Suppressor macrophage (primary cell): ENCODE measurements around the gene FMN1.

Experiments
- DNase-seq, 4 experiments: peaks; one replicate each; pipeline ENCODE4 v3.0.0-alpha.2; 2020 to 2022

Gene FMN1

DNA sequence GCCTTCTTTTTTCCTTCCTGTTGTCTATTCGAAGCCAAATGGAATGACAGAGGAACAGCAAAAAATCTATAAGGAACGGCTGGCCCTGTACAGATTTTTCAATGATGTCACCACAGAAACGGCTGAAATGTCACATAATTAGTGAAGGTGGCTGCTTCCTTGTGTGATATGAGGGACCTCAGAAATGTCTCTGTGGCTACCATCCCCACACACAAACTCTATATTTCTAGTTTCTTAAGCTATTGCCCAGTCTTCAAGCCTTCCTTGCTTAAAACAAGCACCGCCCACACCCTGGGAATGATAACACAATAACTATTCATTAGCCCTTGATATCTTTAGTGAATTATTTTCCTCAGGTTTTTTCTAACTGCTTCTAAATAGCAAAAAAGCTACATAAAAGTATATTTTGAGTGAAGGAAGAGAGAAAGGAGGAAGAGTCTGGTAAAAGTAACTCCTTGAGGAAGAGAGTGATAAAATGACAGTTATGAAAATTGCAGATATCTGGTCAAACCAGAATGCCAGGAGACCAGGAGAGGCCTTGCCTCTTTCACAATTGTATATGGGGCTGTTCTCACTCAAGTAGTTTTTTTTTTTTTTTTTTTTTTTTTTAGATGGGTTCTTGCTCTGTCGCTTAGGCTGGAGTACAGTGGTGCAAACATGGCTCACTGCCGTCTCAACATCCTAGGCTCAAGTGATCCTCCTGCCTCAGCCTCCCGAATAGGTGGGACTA is 38.7 kb downstream of the FMN1 start:
- DNase-seq: peak in 2 of 4 experiments; percentile 27 to 56

DNA sequence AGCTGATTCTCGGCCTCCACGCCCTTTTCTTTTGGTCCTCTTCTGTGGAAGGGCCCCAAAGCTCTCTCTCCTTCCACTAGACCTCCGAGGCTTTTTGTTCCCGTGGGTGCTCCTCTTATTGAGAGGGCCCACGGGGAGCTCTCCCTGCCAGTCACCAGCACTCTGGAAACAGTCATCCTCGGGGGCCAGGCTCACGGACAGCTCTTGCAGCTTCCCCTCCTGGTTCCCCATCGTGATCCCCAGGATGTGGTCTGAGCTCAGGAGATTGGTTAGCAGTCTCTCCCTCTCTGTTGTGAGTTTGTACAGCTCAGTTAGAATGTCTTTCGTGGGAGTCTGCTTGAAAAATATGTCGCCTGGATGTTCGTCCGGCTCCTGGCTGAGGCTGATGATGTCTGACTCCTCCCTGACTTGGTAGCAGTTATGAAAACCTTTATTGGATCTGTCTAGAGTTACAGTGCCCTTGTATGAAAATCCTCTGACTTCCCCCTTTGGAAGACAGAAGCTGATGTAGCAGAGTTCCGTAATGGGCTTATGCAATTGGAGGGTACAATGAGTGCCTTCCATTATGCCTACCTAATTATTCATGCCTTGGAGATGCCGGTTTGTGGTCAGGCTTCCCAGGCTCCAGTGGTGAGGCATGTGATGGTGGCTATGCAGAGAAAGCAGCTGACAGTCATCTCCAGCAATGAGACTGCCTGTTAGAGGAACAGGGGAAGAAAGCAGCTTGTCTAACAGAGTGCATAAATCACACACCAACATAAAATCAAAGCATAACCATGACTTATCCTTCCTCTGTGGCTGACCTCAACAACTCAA is 40.0 kb downstream of the FMN1 start:
- DNase-seq: peak; percentile 93 to 99 (median 96)

DNA sequence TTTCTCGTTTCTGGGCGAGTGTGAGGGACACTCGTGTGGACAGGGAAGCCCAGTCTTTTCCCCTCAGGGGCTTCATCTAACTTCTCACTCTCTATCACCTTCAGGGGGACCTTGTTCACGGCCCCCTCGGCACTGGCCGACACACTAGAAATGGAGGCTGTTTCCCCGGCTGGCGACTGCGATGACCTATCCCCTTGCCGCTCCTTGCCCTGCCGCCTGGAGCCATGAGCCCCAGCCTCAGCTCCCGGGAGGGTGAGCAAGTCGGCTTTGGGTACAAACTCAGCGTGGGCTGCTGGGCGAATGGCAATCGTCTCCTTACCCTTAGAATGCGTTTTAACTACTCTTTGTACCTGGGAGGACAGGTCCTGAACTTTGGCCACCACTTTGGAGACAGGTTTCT is 41.0 kb downstream of the FMN1 start:
- DNase-seq: no peak

DNA sequence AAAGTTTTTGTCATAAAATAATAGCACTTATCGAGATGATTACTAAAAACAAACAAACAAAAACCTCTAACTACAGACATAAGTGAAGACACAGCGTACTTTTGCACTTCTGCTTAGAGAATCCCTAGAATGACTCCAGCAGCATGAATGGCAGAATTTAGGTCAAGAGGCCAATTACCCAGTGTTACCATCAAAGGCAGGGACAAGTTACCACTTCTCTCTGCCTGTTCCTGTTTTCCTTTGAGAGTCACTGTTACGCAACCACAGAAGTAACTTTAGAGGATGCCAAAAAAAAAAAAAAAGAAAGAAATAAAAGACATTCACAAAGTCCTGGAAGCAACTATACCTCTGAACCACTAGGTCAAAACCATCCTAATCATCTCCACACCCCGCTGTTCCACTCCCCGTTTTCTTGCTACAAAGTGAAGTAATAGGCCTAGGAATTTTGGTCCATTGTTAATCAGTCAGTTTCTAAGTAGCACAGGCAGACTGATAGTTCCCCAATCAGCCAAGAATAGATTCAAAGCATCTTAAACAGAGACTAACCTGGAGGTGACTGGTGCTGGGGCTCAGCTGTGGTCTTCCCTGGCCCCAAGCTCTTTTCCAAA is 41.9 kb downstream of the FMN1 start:
- DNase-seq: peak; percentile 75 to 95 (median 88)

DNA sequence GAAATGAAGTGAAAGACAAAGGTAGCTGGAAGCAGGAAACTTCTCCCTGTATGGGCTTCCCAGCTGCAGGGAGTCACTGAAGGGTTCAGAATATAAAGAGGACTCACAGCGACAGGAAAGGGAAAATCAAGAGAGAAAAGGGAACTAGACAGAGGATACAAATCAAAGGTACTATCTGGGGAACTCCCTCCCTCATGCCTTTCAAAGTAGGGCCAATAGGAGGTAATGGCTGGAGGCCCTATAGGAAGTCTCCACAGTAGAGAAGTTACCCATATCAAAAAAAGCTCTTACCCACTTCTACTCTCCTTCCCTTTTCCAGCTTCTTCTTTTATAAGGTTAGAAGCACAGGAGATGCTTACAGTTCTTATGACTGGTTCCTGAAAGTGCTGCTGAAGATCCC is 43.5 kb downstream of the FMN1 start:
- DNase-seq: peak; percentile 65 to 90 (median 78)

DNA sequence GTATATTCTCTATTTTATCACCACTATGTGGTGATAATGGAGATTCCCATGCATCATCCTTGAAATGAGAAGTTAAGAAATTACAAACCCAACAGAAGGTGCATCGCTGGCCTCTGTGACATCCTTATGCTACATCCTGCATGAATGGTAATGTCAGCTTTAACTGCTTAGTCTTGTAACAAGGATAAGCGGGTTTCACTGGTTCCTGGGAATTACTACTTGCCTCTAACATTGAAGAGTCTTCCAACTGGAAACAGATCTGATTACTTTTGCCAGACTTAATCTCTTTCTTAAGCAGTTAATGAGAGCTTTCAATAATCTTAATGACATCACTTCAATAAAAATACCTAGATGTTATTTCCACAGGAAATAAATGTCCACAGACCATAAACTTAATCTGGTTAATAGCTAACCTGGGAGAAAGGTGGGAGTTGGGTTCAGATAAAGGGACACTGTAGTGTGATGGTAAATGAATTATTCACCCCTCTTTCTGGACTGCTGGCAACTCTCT is 44.0 kb downstream of the FMN1 start:
- peak in 1 of 4 experiments; percentile 25 for DNase-seq

DNA sequence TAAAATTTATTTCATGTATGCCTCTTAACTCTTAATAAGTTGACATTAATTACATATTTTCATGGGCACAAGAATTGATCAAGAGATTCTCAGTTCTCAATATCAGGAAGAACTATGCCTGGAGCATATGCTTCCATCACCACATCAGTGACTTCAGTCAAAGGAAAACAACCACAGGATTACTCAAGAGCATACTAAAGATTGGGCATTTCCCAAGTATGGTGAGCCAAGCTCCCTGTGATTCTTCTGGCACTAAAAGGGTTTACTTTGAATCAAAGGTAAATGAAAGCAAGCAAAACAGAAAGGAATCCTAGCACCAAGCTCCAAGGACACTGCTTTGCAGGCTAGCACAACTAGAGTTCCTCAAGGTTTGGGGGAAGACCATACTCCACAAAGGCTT is 44.6 kb downstream of the FMN1 start:
- peak in 3 of 4 experiments; percentile 38 to 57 (median 56) for DNase-seq

DNA sequence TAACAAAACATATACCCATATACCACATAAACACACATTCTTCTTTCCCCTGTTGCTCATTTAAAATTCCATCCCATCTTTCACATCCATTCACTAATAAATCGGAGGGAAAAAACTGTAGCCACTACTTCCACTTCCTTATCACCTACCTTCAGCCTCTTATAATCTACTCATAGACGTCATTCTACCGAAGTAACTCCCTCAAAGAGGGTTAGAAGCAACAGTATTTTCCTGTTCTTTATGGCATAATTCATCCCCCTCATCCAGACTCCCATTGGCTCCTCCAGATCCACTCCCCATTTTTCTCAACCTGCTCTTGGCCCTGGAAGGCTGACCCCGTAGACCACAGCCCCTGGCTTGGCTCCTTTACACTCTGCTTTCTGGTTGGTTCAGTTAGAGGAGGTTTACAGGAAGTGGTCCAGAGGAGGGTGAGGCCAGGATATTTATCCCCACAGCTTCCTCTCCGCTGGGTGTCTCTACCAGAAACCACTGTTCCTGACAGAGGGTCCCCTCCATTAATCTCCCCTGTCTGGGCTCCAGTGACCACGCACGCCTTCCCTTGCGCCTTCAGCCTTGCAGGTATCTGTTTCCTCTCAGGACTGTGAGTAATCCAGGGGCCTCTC is 46.3 kb downstream of the FMN1 start:
- DNase-seq: no peak

DNA sequence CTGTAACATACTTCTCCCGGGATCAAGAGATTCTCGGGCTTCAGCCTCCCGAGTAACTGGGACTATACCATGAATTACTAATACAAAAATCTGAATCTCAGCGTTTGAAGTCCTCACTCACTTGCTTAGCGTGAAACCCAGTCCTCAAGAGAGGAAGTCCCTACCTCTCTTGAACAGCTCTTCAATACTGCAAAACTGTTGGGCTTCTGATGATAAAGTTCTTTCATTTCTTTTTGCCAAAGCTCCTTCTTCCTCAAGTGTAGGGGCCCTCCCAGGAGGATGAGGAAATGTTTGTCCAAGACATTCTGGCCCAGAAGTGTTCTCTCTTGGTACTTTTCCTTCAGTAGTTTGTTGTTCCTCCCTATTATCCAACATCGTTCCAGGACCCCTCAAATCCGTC is 48.5 kb downstream of the FMN1 start:
- DNase-seq: peak in 1 of 4 experiments; percentile 33

DNA sequence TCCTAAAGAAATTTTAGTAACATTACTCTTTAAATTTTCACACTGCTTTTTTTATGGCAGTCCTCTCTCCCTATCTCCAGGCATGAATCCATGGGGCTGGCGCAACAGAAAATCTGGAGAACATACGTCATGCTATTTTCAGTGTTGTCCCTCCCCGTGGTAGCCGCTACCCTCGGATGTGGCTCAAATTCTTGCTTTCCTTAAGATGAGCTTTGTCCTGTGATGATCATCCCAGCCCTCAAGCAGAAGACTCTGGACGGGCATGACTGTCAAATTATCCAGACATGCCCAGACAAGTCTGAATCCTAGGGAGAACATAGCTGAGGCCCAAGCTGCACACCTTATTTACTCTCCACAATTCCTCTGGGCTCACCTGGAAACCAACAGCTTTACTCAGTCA is 49.1 kb downstream of the FMN1 start:
- no peak for DNase-seq

DNA sequence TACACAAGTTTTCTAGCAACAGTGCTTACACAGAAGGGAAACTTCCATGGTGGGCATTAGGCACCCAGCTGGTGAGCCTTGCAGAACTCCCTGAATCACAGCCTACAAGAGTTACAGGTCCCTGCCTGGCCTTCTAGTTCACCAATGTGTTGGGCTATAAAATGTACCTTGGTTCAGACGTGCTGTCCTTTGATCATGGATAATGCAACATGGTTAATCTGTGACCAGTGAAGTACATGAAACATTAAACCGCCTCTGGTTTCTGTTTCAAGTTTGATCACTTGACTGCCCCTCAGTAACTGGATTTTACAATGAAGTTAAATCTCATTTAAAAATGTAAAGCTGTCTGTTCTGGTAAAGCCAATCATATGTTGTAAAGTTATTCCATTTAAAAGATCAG is 51.8 kb downstream of the FMN1 start:
- DNase-seq: no peak

DNA sequence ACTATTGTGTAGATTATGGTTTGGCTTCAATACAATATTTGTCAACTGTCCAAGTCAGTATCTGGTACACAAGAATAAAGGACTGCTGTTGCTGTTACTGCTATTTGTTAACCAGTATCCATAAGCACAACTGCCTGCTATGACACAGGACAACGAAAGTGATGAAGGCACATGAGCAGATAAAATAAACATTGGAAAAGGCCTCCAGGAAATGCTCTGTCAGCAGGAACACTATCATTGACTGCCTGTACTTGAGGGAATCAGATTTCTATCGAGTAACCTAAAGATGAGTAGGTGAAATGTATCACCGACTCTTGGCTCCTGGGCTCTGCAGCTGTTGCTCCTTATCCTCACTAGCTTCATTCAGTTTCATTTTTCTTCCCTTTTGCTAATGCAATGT is 56.5 kb downstream of the FMN1 start:
- DNase-seq: no peak

DNA sequence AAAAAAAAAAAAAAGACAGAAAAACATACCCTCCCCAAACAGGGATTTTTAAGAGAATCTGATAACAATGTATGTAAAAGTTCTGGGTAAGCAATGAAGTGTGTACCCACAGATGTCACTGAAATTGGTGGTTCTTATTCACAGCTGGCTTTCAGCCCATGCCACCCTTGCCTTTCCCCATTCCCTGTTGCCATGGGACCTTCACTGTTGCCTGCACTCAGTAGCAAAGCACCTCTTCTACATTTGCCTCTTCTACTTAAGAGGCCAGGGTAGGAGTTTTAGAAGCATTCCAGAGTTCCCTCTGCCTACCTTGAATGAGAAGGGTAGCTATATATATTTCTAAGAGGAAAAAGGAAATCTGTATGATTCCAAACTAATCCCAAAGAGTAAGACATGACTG is 57.4 kb downstream of the FMN1 start:
- DNase-seq: no peak

DNA sequence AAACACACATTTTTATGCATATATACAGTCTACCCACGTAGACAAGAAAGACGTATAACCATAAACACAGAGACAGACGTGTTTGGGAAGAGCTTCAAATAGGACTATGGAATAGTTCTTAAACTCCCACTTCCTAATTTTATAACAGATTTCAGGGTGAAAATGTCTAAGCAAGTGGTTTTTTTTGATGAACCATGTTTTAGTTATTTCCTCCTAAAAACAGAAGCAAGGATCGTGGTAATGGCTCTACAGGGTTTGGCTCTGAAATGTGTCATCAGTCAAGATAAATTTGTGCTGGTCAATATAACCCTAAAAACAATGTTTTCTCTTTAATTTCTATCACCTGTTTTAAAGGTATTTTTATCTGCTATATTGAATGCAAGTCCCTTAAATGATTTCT is 58.2 kb downstream of the FMN1 start:
- peak in 3 of 4 experiments; percentile 25 to 76 (median 69) for DNase-seq

DNA sequence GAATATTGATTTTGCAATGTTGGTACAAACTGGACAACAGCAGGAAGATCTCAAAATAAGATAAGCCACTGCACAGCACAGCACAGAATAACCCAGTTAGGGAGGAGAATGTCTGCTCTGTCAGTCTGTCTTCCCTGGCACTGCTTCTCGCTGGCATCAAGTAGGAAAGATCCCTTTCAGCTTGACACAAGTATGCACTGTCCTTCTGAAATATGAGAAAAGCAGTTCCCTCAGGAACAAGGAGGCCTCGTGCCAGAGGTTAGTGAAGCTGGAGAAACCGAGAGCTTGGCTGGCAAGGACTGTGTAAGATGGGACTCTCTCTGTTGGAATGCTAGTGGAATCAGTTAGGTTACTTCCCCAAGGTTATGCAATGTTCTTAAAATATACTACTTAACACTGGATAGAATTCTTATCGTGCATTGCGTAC is 59.1 kb downstream of the FMN1 start:
- peak in 1 of 4 experiments; percentile 40 for DNase-seq

DNA sequence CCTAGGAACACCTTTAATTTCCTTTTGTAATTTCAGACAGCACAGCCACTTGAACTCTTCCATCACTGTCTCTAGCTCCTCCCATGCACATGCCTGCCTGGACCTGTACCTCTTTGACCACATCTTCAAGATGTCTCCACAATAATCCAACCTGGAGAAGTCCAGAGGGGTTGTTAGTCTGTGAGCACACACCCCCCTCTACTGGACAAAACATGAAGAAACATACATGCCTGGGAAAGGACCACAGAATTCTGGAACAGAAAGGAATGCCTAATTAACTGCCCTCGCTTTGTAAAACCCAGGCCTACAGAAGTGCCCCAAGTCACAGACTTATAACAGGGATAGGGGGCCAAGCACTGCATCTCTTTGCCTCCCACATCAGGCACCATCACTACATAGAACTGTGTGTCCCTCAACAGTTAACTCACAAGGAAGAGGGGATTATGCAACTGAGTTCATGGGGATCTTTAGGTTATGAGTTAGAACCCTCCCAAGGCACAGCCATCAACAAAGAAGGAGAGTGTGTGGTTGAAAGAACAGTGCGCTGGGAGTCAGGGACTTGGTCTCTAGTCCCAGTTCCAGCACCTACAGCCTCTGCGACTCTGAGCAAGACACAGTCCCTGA is 61.7 kb downstream of the FMN1 start:
- DNase-seq: peak; percentile 50 to 66 (median 60)

DNA sequence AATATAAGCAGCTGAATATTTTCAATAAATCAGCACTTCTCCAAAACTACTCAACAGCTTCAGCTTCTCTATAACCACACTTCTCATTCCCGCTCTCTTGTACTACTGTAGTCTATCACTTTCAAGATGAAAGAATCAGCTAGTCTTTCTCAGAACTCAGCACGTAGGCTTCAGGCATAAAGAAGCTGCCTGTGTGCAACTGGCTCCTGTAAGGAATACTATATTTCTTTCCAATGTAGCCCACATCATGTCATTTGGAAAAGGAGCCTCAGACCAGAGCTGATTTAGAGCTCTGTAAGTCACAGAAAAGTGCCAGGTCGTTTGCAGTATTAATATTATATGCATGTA is 62.3 kb downstream of the FMN1 start:
- DNase-seq: peak in 1 of 4 experiments; percentile 32

DNA sequence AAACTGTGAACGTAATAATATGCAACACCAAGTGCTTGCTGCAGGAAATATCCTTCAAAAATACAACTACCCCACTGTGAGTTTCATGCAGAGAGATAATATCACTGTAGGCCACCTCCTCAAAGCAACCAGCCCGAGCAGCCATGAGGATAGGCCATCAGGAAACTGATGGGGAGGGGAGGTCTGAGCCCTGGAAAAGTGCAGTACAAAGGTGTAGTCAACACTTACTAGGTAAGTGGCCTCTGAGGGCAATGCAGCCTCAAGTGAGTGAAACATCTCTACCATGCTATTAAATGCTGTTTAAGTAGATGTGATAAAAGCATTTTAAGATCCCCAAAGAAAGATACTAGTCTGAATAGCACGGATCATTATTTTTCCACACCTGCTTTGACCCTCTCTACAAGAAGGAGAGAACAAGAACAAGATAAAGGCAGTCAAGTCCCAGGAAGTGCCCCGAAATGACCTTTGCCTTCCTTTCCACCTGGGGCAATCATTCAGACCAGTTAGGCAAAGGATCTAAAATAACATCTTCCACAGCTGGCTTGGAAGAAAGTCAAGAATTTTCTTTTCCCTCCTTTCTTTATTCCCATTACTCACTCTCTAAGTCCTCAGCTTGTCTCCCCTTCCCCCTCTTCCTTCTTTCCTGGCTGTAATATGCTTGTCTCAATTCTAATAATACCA is 62.8 kb downstream of the FMN1 start:
- DNase-seq: no peak

DNA sequence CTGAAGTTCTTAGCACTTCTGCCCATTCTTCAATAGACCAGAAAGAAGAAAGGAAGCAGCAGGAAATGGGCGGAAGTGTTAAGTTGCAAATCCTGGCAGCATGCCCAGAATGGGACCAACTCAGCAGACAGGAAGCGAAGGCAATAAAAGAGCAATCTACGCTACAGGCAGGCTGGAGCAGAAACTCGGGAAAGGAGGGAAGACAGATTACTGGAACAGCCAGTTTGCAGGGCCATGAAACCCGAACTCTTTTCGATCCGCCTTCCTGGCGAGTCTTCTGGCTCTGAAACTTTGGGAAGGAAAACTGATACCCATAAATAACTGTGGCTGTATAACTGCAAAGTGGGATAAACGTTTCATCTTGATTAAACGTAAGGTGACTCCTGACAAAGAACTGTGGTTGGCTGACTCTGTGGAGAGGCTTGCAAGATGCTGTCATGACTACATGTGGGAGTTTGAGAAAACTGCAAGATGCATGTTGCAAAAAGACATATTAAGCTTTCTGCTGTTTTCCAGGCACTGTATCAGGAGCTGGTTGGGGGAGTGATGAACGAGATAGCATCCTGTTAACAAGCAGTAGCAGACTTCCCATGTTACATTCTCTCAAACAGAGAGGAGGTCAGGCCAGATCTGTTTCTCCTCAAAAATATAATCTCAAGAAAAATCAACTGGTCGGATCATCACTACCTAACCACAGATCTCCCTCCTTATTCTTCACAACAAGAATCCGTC is 67.8 kb downstream of the FMN1 start:
- DNase-seq: peak; percentile 84 to 94 (median 88)

DNA sequence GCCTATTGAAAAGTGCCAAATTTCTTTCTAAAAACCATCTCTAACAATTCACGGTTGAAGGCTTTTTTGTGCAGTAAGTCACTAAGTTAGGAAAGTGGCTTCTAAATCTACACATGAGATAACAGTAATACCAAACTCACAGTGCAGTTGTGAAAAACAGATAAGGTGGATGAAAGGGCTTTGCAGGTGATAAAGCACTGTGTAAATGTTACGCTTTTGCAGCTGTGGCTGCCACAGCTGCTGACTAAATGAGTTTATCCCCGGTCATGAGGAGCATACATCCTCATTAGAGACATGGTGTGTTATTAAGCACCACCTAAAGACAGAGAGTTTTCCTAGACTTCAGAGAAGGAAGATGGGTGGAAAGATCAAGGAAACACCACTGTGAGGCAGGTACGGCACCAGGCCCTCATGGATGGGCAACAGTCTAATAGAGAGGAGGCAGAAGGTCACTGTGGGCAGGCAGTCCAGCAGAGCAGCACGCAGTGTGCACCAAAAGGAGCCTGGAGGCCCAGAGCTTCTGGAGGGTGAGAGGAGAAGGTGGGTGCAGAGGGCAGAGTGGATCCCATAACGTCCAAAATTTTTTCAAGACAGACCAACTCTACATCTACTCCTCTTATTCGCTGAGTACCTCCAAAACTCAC is 68.5 kb downstream of the FMN1 start:
- peak in 1 of 4 experiments; percentile 30 for DNase-seq

DNA sequence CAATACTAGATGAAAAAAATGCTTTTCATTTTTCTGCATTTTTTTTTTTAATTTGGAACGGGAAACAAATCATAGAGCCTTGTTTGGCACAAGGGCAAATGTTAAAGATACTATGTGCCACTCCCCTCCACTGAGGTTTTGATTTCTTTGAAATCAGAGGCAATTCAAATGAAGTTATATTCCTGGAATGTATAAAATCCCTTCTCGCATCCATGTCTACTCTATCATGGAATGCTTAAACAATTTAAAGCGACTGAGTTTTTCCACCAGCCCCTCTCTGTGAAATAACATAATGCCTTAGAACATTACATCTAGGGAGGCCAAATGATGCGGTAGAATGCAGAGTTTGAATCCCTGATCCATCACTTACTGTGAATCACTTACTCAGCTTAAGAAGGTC is 69.7 kb downstream of the FMN1 start:
- no peak for DNase-seq
